Muscle of leg (tissue), 11 donors: ENCODE measurements around the gene ZBTB8A. TPM values are rescaled to one million over a fixed set of nuclear protein-coding genes. Genes with fewer than 3 reads are reported as not detected.
"Not testable (repeated sequence)": the region's sequence is repeated elsewhere in the genome, so short reads cannot be mapped to it uniquely, and the experiment has no call there.

Experiments used
- DNase-seq: peaks from one replicate; pipeline ENCODE4 v3.0.0; 2013
- H3K27ac ChIP-seq: one replicate; pipeline ENCODE4 v1.5.1; 2013; ENCODE audit warnings: mild to moderate bottlenecking, low read length, control low read depth
- H3K27me3 ChIP-seq: one replicate; pipeline ENCODE4 v1.6.1; 2013; ENCODE audit warnings: low read length; ENCODE audit not compliant: control insufficient read depth, insufficient read depth
- H3K36me3 ChIP-seq: one replicate; pipeline ENCODE4 v1.6.1; 2013; ENCODE audit warnings: low read length; ENCODE audit not compliant: control insufficient read depth, insufficient read depth
- H3K4me1 ChIP-seq: one replicate; pipeline ENCODE4 v1.6.1; 2013; ENCODE audit warnings: low read length; ENCODE audit not compliant: control insufficient read depth, insufficient read depth
- H3K4me3 ChIP-seq: one replicate; pipeline ENCODE4 v1.5.1; 2013; ENCODE audit warnings: low read length, control low read depth
- H3K9me3 ChIP-seq: replicated peaks from 2 replicates; pipeline ENCODE4 v1.6.1; 2013; ENCODE audit warnings: low read depth, low read length; ENCODE audit not compliant: control insufficient read depth
- WGBS: methylation state at CpG from one replicate; pipeline ENCODE4 v1.1.5; 2013; ENCODE audit warnings: missing lambda C conversion rate; ENCODE audit not compliant: insufficient coverage; 5-methylcytosine and 5-hydroxymethylcytosine counted together
- polyA plus RNA-seq, 8 donors: library from polyadenylated mRNA; unstranded; fragments of 120-200 nt; gene quantifications; one replicate each; pipeline versions ENCODE4 v1.2.1 to v1.2.3, GENCODE V29; 2013; ENCODE audit warnings: inconsistent platforms in 1 of 8, low replicate concordance in 1 of 8; ENCODE audit not compliant: insufficient read length in 8 of 8, insufficient read depth in 1 of 8
- total RNA-seq: library from RNA; stranded (reverse); fragments of 120-200 nt; gene quantifications from one replicate; pipeline ENCODE4 v1.2.4, GENCODE V29; 2013

Gene ZBTB8A
- total and polyA plus RNA-seq, 9 donors: 5.9 to 13.4 (median 9.3) TPM

GRCh38 chr1:32533792-32534327, 5.4 kb upstream of the ZBTB8A start:
- H3K27me3 ChIP-seq: peaks cover 2% of the 10 kb centered on the region
- WGBS: no CpG with 5 or more reads among the region's 4 CpGs
- peak; percentile 22 for DNase-seq
- H3K4me3 ChIP-seq: no peak overlapping the region
- no peaks in the 10 kb centered on the region for H3K36me3 ChIP-seq
- H3K4me1 ChIP-seq: no peaks in the 10 kb centered on the region
- H3K9me3 ChIP-seq: peaks cover 4% of the 10 kb centered on the region
- H3K27ac ChIP-seq: no peak overlapping the region

- no peak overlapping the region for H3K27ac ChIP-seq
- WGBS: 73% methylated on average over 2 of the region's 4 CpGs
- no peaks in the 10 kb centered on the region for H3K36me3 ChIP-seq
- H3K4me1 ChIP-seq: peaks cover 9% of the 10 kb centered on the region
- H3K27me3 ChIP-seq: peaks cover 2% of the 10 kb centered on the region
- DNase-seq: peak; percentile 7
- H3K4me3 ChIP-seq: no peak overlapping the region
- H3K9me3 ChIP-seq: peaks cover 4% of the 10 kb centered on the region
These were observed 3.1 kb upstream of the ZBTB8A start for GRCh38 chr1:32536117-32536516.

- WGBS: 83% methylated on average over 3 of the region's 3 CpGs
- Histone ChIP-seq H3K36me3 (no peaks in the 10 kb centered on the region), H3K27ac (no peak overlapping the region), H3K4me1 (peaks cover 9% of the 10 kb centered on the region), H3K27me3 (peaks cover 2% of the 10 kb centered on the region), H3K4me3 (no peak overlapping the region), H3K9me3 (peaks cover 1% of the 10 kb centered on the region)
- no peak for DNase-seq
These were observed 2.5 kb upstream of the ZBTB8A start for GRCh38 chr1:32536764-32537163.

- Histone ChIP-seq H3K27ac (peak overlapping the region; percentile 85), H3K9me3 (no peaks in the 10 kb centered on the region), H3K4me3 (peak overlapping the region; percentile 56), H3K36me3 (no peaks in the 10 kb centered on the region), H3K27me3 (peaks cover 2% of the 10 kb centered on the region), H3K4me1 (peaks cover 9% of the 10 kb centered on the region)
- peak; percentile 46 for DNase-seq
- WGBS: 3% methylated on average over 81 of the region's 102 CpGs
These were observed 651 bp downstream of the ZBTB8A start for GRCh38 chr1:32539584-32540571.

GRCh38 chr1:32540605-32541004, 1.4 kb downstream of the ZBTB8A start:
- peak; percentile 3 for DNase-seq
- no peak overlapping the region for H3K27ac ChIP-seq
- 63% methylated on average over 1 of the region's 3 CpGs for WGBS
- H3K4me1 ChIP-seq: peaks cover 9% of the 10 kb centered on the region
- no peaks in the 10 kb centered on the region for H3K9me3 ChIP-seq
- H3K36me3 ChIP-seq: no peaks in the 10 kb centered on the region
- no peak overlapping the region for H3K4me3 ChIP-seq
- peaks cover 2% of the 10 kb centered on the region for H3K27me3 ChIP-seq

- 100% methylated on average over 2 of the region's 2 CpGs for WGBS
- no peak for DNase-seq
These were observed 1.9 kb downstream of the ZBTB8A start for GRCh38 chr1:32541064-32541566.

GRCh38 chr1:32546611-32547010, 7.4 kb downstream of the ZBTB8A start:
- DNase-seq: no peak
- no peaks in the 10 kb centered on the region for H3K36me3 ChIP-seq

More at GRCh38 chr1:32541064-32541566, 1.9 kb downstream of the ZBTB8A start:
- Histone ChIP-seq H3K4me1 (peaks cover 9% of the 10 kb centered on the region), H3K27me3 (no peaks in the 10 kb centered on the region), H3K9me3 (no peaks in the 10 kb centered on the region), H3K36me3 (no peaks in the 10 kb centered on the region), H3K4me3 (no peak overlapping the region), H3K27ac (no peak overlapping the region)

GRCh38 chr1:32549616-32550015, 10.4 kb downstream of the ZBTB8A start:
- 73% methylated on average over 2 of the region's 3 CpGs for WGBS

More at GRCh38 chr1:32546611-32547010, 7.4 kb downstream of the ZBTB8A start:
- H3K4me3 ChIP-seq: no peak overlapping the region
- no peaks in the 10 kb centered on the region for H3K4me1 ChIP-seq
- H3K9me3 ChIP-seq: no peaks in the 10 kb centered on the region
- no peaks in the 10 kb centered on the region for H3K27me3 ChIP-seq
- no peak overlapping the region for H3K27ac ChIP-seq
- WGBS: 80% methylated on average over 2 of the region's 4 CpGs

GRCh38 chr1:32554288-32554687, 15.1 kb downstream of the ZBTB8A start:
- H3K27ac ChIP-seq: no peak overlapping the region
- no CpG with 5 or more reads among the region's 3 CpGs for WGBS
- no peak for DNase-seq
- peaks cover 14% of the 10 kb centered on the region for H3K36me3 ChIP-seq
- H3K4me1 ChIP-seq: no peaks in the 10 kb centered on the region
- no peaks in the 10 kb centered on the region for H3K27me3 ChIP-seq
- no peak overlapping the region for H3K4me3 ChIP-seq
- no peaks in the 10 kb centered on the region for H3K9me3 ChIP-seq

More at GRCh38 chr1:32549616-32550015, 10.4 kb downstream of the ZBTB8A start:
- no peaks in the 10 kb centered on the region for H3K27me3 ChIP-seq
- H3K36me3 ChIP-seq: peaks cover 2% of the 10 kb centered on the region
- H3K4me3 ChIP-seq: no peak overlapping the region
- no peaks in the 10 kb centered on the region for H3K9me3 ChIP-seq
- no peaks in the 10 kb centered on the region for H3K4me1 ChIP-seq
- H3K27ac ChIP-seq: no peak overlapping the region
- no peak for DNase-seq

GRCh38 chr1:32557035-32557434, 17.8 kb downstream of the ZBTB8A start:
- not testable (repeated sequence) for H3K27me3 ChIP-seq, DNase-seq, H3K9me3 ChIP-seq, H3K4me3 ChIP-seq, H3K27ac ChIP-seq, H3K4me1 ChIP-seq
- no CpG with 5 or more reads among the region's 5 CpGs for WGBS
- peaks cover 30% of the 10 kb centered on the region for H3K36me3 ChIP-seq
